Parathyroid adenoma (tissue), 2 donors: ENCODE results near the gene C1GALT1C1L.

Experiments
- H2AFZ ChIP-seq: fragments of 300-600 bp; sonication (generic); one replicate; pipeline ENCODE4 v1.7.0; 2017; ENCODE audit warnings: antibody characterized with exemption, mild to moderate bottlenecking
- H3K27ac ChIP-seq: fragments of 300-600 bp; sonication (generic); one replicate; pipeline ENCODE4 v1.7.0; 2017
- H3K27me3 ChIP-seq: fragments of 300-600 bp; sonication (generic); one replicate; pipeline ENCODE4 v1.7.0; 2017; ENCODE audit warnings: low read length; ENCODE audit not compliant: control insufficient read depth, insufficient read depth
- H3K36me3 ChIP-seq: fragments of 300-600 bp; sonication (generic); one replicate; pipeline ENCODE4 v1.7.0; 2017; ENCODE audit warnings: low read length; ENCODE audit not compliant: control insufficient read depth, insufficient read depth
- H3K4me1 ChIP-seq: fragments of 300-600 bp; sonication (generic); one replicate; pipeline ENCODE4 v1.7.0; 2017; ENCODE audit warnings: control low read depth
- H3K4me2 ChIP-seq: fragments of 300-600 bp; sonication (generic); one replicate; pipeline ENCODE4 v1.7.0; 2017; ENCODE audit warnings: low read length
- H3K4me3 ChIP-seq: fragments of 300-600 bp; sonication (generic); one replicate; pipeline ENCODE4 v1.7.0; 2017; ENCODE audit warnings: low read depth, low read length
- H3K79me2 ChIP-seq: fragments of 300-600 bp; sonication (generic); one replicate; pipeline ENCODE4 v1.7.0; 2017; ENCODE audit warnings: control low read depth
- H3K9ac ChIP-seq: fragments of 300-600 bp; sonication (generic); one replicate; pipeline ENCODE4 v1.7.0; 2017; ENCODE audit warnings: mild to moderate bottlenecking
- H3K9me3 ChIP-seq: fragments of 300-600 bp; sonication (generic); one replicate; pipeline ENCODE4 v1.7.0; 2017; ENCODE audit warnings: low read length; ENCODE audit not compliant: control insufficient read depth
- TF ChIP-seq, protein P1 (sequence below): fragments of 300-600 bp; sonication (generic); IDR thresholded peaks from one replicate; pipeline ENCODE4 v1.7.0; 2017; ENCODE audit warnings: antibody characterized with exemption, mild to moderate bottlenecking
- donor health status: primary hyperparathyroidism.

The C1GALT1C1L gene

DNA sequence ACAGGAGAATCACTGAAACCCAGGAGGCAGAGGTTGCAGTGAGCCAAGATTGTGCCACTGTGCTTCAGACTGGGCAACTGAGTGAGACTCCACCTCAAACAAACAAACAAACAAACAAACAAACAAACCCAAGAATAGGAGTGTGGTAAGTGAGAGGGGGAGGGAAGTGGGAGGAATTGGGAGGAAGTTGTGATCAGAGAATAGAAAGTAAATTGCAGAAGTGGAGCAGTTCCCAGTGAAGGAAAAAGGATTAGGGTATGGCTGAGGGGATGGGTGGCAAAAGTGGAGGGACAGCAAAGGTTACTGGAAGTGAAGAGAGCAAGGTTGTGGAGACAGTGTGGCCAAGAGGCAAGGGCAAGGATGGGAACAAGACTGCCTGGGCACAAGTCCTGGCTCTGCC lies 41.1 kb upstream of the C1GALT1C1L start:
- Histone ChIP-seq H3K27me3 (no peaks in the 10 kb centered on the region), H3K4me1 (no peaks in the 10 kb centered on the region), H2AFZ (no peak overlapping the region), H3K4me3 (no peak overlapping the region), H3K79me2 (no peaks in the 10 kb centered on the region), H3K9me3 (no peaks in the 10 kb centered on the region), H3K27ac (no peak overlapping the region), H3K36me3 (no peaks in the 10 kb centered on the region), H3K9ac (no peak overlapping the region), H3K4me2 (no peak overlapping the region)
- TF ChIP-seq, protein P1, sequence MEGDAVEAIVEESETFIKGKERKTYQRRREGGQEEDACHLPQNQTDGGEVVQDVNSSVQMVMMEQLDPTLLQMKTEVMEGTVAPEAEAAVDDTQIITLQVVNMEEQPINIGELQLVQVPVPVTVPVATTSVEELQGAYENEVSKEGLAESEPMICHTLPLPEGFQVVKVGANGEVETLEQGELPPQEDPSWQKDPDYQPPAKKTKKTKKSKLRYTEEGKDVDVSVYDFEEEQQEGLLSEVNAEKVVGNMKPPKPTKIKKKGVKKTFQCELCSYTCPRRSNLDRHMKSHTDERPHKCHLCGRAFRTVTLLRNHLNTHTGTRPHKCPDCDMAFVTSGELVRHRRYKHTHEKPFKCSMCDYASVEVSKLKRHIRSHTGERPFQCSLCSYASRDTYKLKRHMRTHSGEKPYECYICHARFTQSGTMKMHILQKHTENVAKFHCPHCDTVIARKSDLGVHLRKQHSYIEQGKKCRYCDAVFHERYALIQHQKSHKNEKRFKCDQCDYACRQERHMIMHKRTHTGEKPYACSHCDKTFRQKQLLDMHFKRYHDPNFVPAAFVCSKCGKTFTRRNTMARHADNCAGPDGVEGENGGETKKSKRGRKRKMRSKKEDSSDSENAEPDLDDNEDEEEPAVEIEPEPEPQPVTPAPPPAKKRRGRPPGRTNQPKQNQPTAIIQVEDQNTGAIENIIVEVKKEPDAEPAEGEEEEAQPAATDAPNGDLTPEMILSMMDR = no peak

DNA sequence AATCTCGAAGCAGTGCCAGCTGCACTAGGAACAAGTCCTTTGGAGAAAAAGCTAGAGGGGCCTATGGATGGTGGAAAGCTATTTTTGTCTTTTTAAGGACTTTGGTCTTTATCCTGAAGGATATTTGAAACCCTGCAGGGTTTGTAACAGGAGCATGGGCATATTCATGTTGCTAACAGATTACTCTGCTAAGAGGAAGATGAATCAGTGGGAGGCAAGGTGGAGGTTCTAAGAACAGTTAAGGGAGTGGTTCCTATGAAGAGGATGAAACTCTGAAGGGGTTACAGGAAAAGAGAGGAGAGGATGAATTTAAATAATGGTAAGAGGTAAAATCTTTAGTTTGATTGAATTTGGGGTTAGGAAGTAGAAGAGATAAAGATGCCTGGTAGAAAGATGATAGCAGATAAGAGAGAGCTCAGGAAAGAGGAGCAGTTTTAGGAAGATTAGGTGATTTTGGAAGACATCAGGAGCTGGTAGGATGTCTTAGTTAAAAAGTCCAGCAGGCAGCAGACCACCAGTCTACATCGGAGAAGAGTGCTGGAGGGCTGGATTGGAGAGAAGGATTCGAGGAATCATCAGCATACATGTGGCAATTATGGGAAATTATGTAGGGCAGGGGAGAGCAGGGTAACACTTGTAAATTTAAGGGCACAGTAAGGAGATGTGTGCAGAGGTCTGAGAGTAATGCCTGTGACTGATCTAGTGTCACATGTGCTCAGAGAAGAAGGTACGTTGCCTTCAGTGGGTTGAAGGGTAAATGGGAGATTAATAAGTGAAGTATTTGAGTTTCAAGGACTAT lies 39.3 kb upstream of the C1GALT1C1L start:
- Histone ChIP-seq H3K79me2 (no peaks in the 10 kb centered on the region), H3K4me2 (no peak overlapping the region), H3K27me3 (no peaks in the 10 kb centered on the region), H2AFZ (no peak overlapping the region), H3K9me3 (no peaks in the 10 kb centered on the region), H3K27ac (no peak overlapping the region), H3K4me1 (no peaks in the 10 kb centered on the region), H3K9ac (no peak overlapping the region), H3K4me3 (no peak overlapping the region), H3K36me3 (no peaks in the 10 kb centered on the region)
- TF ChIP-seq, protein P1 = no peak

DNA sequence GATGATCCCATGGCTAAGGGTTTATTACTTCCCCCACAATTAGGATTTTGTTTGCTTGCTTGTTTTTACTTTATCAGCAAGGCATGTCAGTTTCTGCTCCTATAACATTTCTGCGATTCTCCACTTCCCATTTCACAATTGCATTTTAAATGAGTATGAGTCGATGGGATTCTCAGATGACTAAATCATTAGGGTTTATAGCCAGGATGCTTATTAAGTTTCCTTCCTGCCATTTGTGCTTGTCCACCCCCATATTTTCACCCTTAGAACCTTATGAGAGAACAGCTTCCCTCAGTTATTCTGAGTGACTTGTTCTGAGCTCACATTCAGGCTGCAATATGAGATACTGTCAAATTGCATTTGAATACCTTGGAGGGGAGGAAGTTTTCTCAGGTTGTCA lies 37.9 kb upstream of the C1GALT1C1L start:
- H3K4me1 ChIP-seq = no peaks in the 10 kb centered on the region
- TF ChIP-seq, protein P1 = no peak
- no peak overlapping the region for H3K4me3 ChIP-seq
- H3K9ac ChIP-seq = no peak overlapping the region
- H3K79me2 ChIP-seq = no peaks in the 10 kb centered on the region
- no peak overlapping the region for H2AFZ ChIP-seq
- no peaks in the 10 kb centered on the region for H3K9me3 ChIP-seq
- no peaks in the 10 kb centered on the region for H3K27me3 ChIP-seq
- no peaks in the 10 kb centered on the region for H3K36me3 ChIP-seq
- H3K4me2 ChIP-seq = no peak overlapping the region
- no peak overlapping the region for H3K27ac ChIP-seq

DNA sequence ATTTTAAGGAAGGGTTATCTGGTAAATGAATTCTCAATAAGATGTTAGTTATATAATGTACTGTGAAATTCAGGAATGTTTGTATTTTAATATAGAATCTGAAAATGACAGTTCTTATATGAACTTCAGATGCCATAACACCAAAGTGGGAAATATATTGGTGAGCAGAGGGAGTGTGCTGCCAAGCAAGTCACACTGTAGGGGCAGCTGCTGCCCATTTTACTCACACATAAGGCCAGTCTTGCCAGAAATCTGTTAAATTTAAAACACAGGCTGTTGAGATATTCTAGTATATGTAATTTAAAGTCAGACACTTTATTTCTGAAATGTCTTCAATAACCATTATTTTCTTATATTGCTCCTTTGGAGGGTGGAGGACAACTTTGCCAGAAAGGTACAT lies 34.6 kb upstream of the C1GALT1C1L start:
- Histone ChIP-seq H3K4me3 (no peak overlapping the region), H3K27me3 (no peaks in the 10 kb centered on the region), H3K4me1 (no peaks in the 10 kb centered on the region), H3K79me2 (no peaks in the 10 kb centered on the region), H3K9ac (no peak overlapping the region), H3K4me2 (no peak overlapping the region), H2AFZ (no peak overlapping the region), H3K36me3 (no peaks in the 10 kb centered on the region), H3K27ac (no peak overlapping the region), H3K9me3 (no peaks in the 10 kb centered on the region)
- TF ChIP-seq, protein P1 = no peak

DNA sequence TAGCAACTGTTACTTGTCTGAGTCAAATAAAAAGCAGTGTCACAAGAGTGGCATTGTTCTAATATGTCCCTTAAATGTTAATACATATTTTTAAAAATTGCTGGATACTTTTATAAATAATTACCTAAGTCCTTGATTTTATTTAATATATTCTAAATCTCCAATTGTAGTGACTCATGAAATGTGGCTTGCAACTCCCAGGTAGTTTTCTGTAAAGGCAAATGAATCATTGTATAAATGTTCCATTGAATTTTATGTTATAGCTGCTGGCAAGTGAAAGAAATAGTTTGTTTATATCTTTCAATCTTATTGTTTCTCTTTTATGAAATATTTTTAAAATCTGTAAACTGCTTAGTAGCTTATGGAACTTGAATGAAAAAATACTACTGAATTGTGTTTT lies 32.7 kb upstream of the C1GALT1C1L start:
- Histone ChIP-seq H2AFZ (no peak overlapping the region), H3K9me3 (no peaks in the 10 kb centered on the region), H3K9ac (no peak overlapping the region), H3K27me3 (no peaks in the 10 kb centered on the region), H3K27ac (no peak overlapping the region), H3K4me2 (no peak overlapping the region), H3K4me3 (no peak overlapping the region), H3K79me2 (no peaks in the 10 kb centered on the region), H3K36me3 (no peaks in the 10 kb centered on the region), H3K4me1 (no peaks in the 10 kb centered on the region)
- TF ChIP-seq, protein P1 = no peak
